Neural progenitor cell (in vitro differentiated cells): Measurements from ENCODE around the gene EIF1AY. TPM values are rescaled to one million over a fixed set of nuclear protein-coding genes. Genes with fewer than 3 reads are reported as not detected.

Experiments
- DNase-seq: peaks from one replicate; pipeline ENCODE4 v3.0.0-alpha.2; 2016; ENCODE audit warnings: low spot score
- H2AFZ ChIP-seq: fragments of 200-600 bp; sonication (generic); replicated peaks from 2 replicates; pipeline ENCODE4 v1.6.1; 2016; ENCODE audit warnings: antibody characterized with exemption
- H3F3A ChIP-seq: fragments of 200-600 bp; sonication (generic); 2 replicates; pipeline ENCODE4 v1.6.1; 2016; ENCODE audit warnings: antibody characterized with exemption, low read depth
- H3K27ac ChIP-seq: fragments of 200-600 bp; sonication (generic); 2 replicates; pipeline ENCODE4 v1.5.1; 2016; ENCODE audit warnings: mild to moderate bottlenecking
- H3K27me3 ChIP-seq: fragments of 200-600 bp; sonication (generic); 2 replicates; pipeline ENCODE4 v1.6.1; 2016; ENCODE audit warnings: mild to moderate bottlenecking, moderate library complexity
- H3K36me3 ChIP-seq: fragments of 200-600 bp; sonication (generic); 2 replicates; pipeline ENCODE4 v1.5.1; 2016
- H3K4me1 ChIP-seq: fragments of 200-600 bp; sonication (generic); 2 replicates; pipeline ENCODE4 v1.6.1; 2016; ENCODE audit warnings: mixed run types
- H3K4me2 ChIP-seq: fragments of 200-600 bp; sonication (generic); 2 replicates; pipeline ENCODE4 v1.6.1; 2016
- H3K4me3 ChIP-seq: fragments of 200-600 bp; sonication (generic); 2 replicates; pipeline ENCODE4 v1.5.1; 2016
- H3K79me2 ChIP-seq: fragments of 200-600 bp; sonication (generic); 2 replicates; pipeline ENCODE4 v1.6.1; 2016; ENCODE audit warnings: low read depth
- H3K9ac ChIP-seq: fragments of 200-600 bp; sonication (generic); 2 replicates; pipeline ENCODE4 v1.6.1; 2016
- H3K9me3 ChIP-seq: fragments of 200-600 bp; sonication (generic); 2 replicates; pipeline ENCODE4 v1.5.1; 2016; ENCODE audit warnings: low read depth
- H4K20me1 ChIP-seq: fragments of 200-600 bp; sonication (generic); 2 replicates; pipeline ENCODE4 v1.6.1; 2016; ENCODE audit warnings: low read depth
- H3K27ac Mint-ChIP-seq: 3 replicates; pipeline ENCODE4 v1.8.0; 2021; ENCODE audit warnings: mixed read lengths
- H3K27me3 Mint-ChIP-seq: 2 replicates; pipeline ENCODE4 v1.8.0; 2022; ENCODE audit warnings: low read depth, mild to moderate bottlenecking, inconsistent platforms, moderate library complexity, mixed read lengths; ENCODE audit not compliant: insufficient read depth
- H3K36me3 Mint-ChIP-seq: 3 replicates; pipeline ENCODE4 v1.8.0; 2021; ENCODE audit warnings: mixed read lengths
- H3K4me1 Mint-ChIP-seq: 3 replicates; pipeline ENCODE4 v1.8.0; 2021; ENCODE audit warnings: mixed read lengths
- H3K4me3 Mint-ChIP-seq: 3 replicates; pipeline ENCODE4 v1.8.0; 2021; ENCODE audit warnings: mild to moderate bottlenecking, moderate library complexity, mixed read lengths
- H3K9me3 Mint-ChIP-seq: 3 replicates; pipeline ENCODE4 v1.8.0; 2020; ENCODE audit warnings: mixed read lengths
- CTCF ChIP-seq: fragments of 200-600 bp; sonication (generic); IDR thresholded peaks from 2 replicates; pipeline ENCODE4 v1.5.1; 2017; ENCODE audit warnings: antibody characterized with exemption, mild to moderate bottlenecking
- EZH2 ChIP-seq: fragments of 200-600 bp; sonication (generic); IDR thresholded peaks from 2 replicates; pipeline ENCODE4 v1.6.1; 2017; ENCODE audit warnings: antibody characterized with exemption, mild to moderate bottlenecking, moderate library complexity
- EZH2phosphoT487 ChIP-seq: fragments of 200-600 bp; sonication (generic); IDR thresholded peaks from 2 replicates; pipeline ENCODE4 v1.6.1; 2017; ENCODE audit warnings: antibody characterized with exemption
- total RNA-seq: library from RNA; depleted of rRNA; stranded (reverse); fragments of >200 nt; gene quantifications from 2 replicates; pipeline ENCODE4 v1.2.3, GENCODE V29; 2015; ENCODE audit warnings: low replicate concordance

Gene EIF1AY
- total RNA-seq, 1 donor from 2014 or later: not detected

GRCh38 chrY:20558677-20559076 lies 16.9 kb upstream of the EIF1AY start:
- DNase-seq: no peak
- H3K9me3 Mint-ChIP-seq: no peaks in the 10 kb centered on the region
- no peaks in the 10 kb centered on the region for H3K4me1 Mint-ChIP-seq
- no peak overlapping the region for H3K27ac ChIP-seq
- H3K4me1 ChIP-seq: no peaks in the 10 kb centered on the region
- no peak overlapping the region for H2AFZ ChIP-seq
- H3K27ac Mint-ChIP-seq: no peak overlapping the region
- TF ChIP-seq EZH2 (no peak), EZH2phosphoT487 (no peak), CTCF (no peak)
- H3K9ac ChIP-seq: no peak overlapping the region
- H3K27me3 ChIP-seq: no peaks in the 10 kb centered on the region
- H3K4me3 ChIP-seq: no peak overlapping the region
- no peaks in the 10 kb centered on the region for H3K36me3 Mint-ChIP-seq
- H3F3A ChIP-seq: no peaks in the 10 kb centered on the region
- H3K79me2 ChIP-seq: no peaks in the 10 kb centered on the region
- no peaks in the 10 kb centered on the region for H3K36me3 ChIP-seq
- H3K9me3 ChIP-seq: no peaks in the 10 kb centered on the region
- no peaks in the 10 kb centered on the region for H4K20me1 ChIP-seq
- H3K4me3 Mint-ChIP-seq: no peak overlapping the region
- no peak overlapping the region for H3K4me2 ChIP-seq
- H3K27me3 Mint-ChIP-seq: no peaks in the 10 kb centered on the region

DNA sequence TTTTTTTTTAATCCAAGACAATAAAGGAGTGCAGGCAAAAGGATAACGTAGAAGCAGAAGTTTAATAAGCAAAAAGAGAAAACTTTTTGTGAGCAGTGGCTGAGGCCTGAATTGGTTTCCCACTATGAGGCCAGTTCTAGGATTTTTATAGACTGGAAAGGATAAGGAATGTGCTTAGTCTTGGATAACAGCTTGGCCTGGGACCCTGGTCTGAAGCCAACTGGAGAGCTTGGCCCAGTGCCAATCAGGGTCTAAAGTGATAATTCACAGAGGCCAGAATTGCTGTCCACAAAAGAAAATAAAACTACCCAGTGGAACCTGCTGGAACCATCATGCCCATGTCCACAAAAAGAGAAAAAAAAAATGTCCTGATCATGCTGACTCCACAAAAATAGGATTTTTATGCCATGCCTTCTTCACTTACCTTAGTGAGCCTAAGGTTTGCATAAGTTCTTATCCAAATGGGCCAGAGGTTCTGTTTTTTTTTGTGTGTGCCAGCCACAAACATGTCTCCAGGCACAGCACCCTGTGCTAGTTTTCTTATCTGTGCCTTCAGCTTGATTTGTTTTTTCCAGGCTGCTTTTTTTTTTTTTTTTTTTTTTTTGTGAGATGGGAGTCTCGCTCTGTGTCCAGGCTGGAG lies 15.6 kb upstream of the EIF1AY start:
- Histone ChIP-seq H3K9ac (no peak overlapping the region), H3K36me3 (no peaks in the 10 kb centered on the region), H3K79me2 (no peaks in the 10 kb centered on the region), H3K4me2 (no peak overlapping the region), H4K20me1 (no peaks in the 10 kb centered on the region), H3K27ac (no peak overlapping the region), H3K4me1 (no peaks in the 10 kb centered on the region), H3K4me3 (no peak overlapping the region), H3F3A (no peaks in the 10 kb centered on the region), H3K9me3 (no peaks in the 10 kb centered on the region), H2AFZ (no peak overlapping the region), H3K27me3 (no peaks in the 10 kb centered on the region)
- no peak for DNase-seq
- TF ChIP-seq CTCF (no peak), EZH2 (no peak), EZH2phosphoT487 (no peak)
- Mint-ChIP-seq H3K4me1 (no peaks in the 10 kb centered on the region), H3K9me3 (no peaks in the 10 kb centered on the region), H3K27ac (no peak overlapping the region), H3K27me3 (no peaks in the 10 kb centered on the region), H3K4me3 (no peak overlapping the region), H3K36me3 (no peaks in the 10 kb centered on the region)

GRCh38 chrY:20571306-20571705 lies 4.3 kb upstream of the EIF1AY start:
- Histone ChIP-seq H3K79me2 (no peaks in the 10 kb centered on the region), H3F3A (no peaks in the 10 kb centered on the region), H3K4me2 (no peak overlapping the region), H3K4me1 (no peaks in the 10 kb centered on the region), H3K36me3 (no peaks in the 10 kb centered on the region), H4K20me1 (no peaks in the 10 kb centered on the region), H2AFZ (no peak overlapping the region), H3K9me3 (no peaks in the 10 kb centered on the region), H3K27ac (no peak overlapping the region), H3K27me3 (no peaks in the 10 kb centered on the region), H3K4me3 (no peak overlapping the region), H3K9ac (no peak overlapping the region)
- TF ChIP-seq EZH2 (no peak), EZH2phosphoT487 (no peak), CTCF (no peak)
- Mint-ChIP-seq H3K36me3 (no peaks in the 10 kb centered on the region), H3K9me3 (no peaks in the 10 kb centered on the region), H3K4me1 (no peaks in the 10 kb centered on the region), H3K4me3 (no peak overlapping the region), H3K27ac (no peak overlapping the region), H3K27me3 (no peaks in the 10 kb centered on the region)
- DNase-seq: no peak
